CD4-positive, CD25-positive, alpha-beta regulatory T cell (primary cell): ENCODE data around the gene EBI3. TPM values are rescaled to one million over a fixed set of nuclear protein-coding genes. Genes with fewer than 3 reads are reported as not detected.
"Not testable (repeated sequence)": the region's sequence is repeated elsewhere in the genome, so short reads cannot be mapped to it uniquely, and the experiment has no call there.

ENCODE experiments used
- ATAC-seq, 2 donors: fragments of 150-1000 bp; cut with Tn5 transposase; one replicate each; pipeline ENCODE4 v1.10.0; 2021; ENCODE audit warnings: low read depth in 2 of 2, moderate number of reproducible peaks in 2 of 2, moderate library complexity in 1 of 2
- DNase-seq, 3 donors: peaks; one replicate each; pipeline versions ENCODE4 v3.0.0 to v3.0.0-alpha.2; 2012 to 2022; ENCODE audit warnings: mixed read lengths in 1 of 3
- H3K27ac ChIP-seq: one replicate; pipeline ENCODE4 v1.7.0; 2013; ENCODE audit warnings: mild to moderate bottlenecking, low read length; ENCODE audit not compliant: insufficient read depth, poor library complexity, severe bottlenecking
- H3K27me3 ChIP-seq: one replicate; pipeline ENCODE4 v1.7.0; 2013; ENCODE audit warnings: low read length; ENCODE audit not compliant: control insufficient read depth, insufficient read depth
- H3K36me3 ChIP-seq: one replicate; pipeline ENCODE4 v1.7.0; 2013; ENCODE audit warnings: mild to moderate bottlenecking, low read length, moderate library complexity; ENCODE audit not compliant: control insufficient read depth, insufficient read depth
- H3K4me1 ChIP-seq: 2 replicates; pipeline ENCODE4 v1.7.0; 2013; ENCODE audit warnings: mild to moderate bottlenecking, low read length; ENCODE audit not compliant: insufficient read depth, control insufficient read depth, poor library complexity, severe bottlenecking
- H3K4me3 ChIP-seq: one replicate; pipeline ENCODE4 v1.7.0; 2013; ENCODE audit warnings: low read depth, mild to moderate bottlenecking, low read length, moderate library complexity
- H3K9me3 ChIP-seq, 2 experiments: 1 replicate in 1 of 2; 2 replicates in 1 of 2; pipeline ENCODE4 v1.7.0; 2013; ENCODE audit warnings: low read length in 2 of 2, mild to moderate bottlenecking in 1 of 2, moderate library complexity in 1 of 2; ENCODE audit not compliant: control insufficient read depth in 2 of 2
- H3K27ac Mint-ChIP-seq, 3 donors: one replicate each; pipeline ENCODE4 v1.8.0; 2020 to 2022; ENCODE audit warnings: mild to moderate bottlenecking in 3 of 3, mixed read lengths in 3 of 3, moderate library complexity in 2 of 3
- H3K27me3 Mint-ChIP-seq: one replicate; pipeline ENCODE4 v1.8.0; 2022; ENCODE audit warnings: mild to moderate bottlenecking, mixed read lengths
- H3K36me3 Mint-ChIP-seq: one replicate; pipeline ENCODE4 v1.8.0; 2020; ENCODE audit warnings: mixed read lengths
- H3K4me1 Mint-ChIP-seq, 4 donors: one replicate each; pipeline ENCODE4 v1.8.0; 2020 to 2022; ENCODE audit warnings: mixed read lengths in 4 of 4, mild to moderate bottlenecking in 1 of 4
- H3K4me3 Mint-ChIP-seq, 4 donors: one replicate each; pipeline ENCODE4 v1.8.0; 2020 to 2022; ENCODE audit warnings: mild to moderate bottlenecking in 4 of 4, mixed read lengths in 4 of 4, moderate library complexity in 3 of 4
- H3K9me3 Mint-ChIP-seq, 7 donors: one replicate each; pipeline ENCODE4 v1.8.0; 2020 to 2022; ENCODE audit warnings: mixed read lengths in 7 of 7, mild to moderate bottlenecking in 3 of 7, moderate library complexity in 2 of 7
- polyA plus RNA-seq, 4 donors: library from polyadenylated mRNA; unstranded; fragments of 300-500 nt; fragmentation: Illumina TruSeq; gene quantifications; one replicate each; pipeline ENCODE4 v1.2.3, GENCODE V29; 2021
- total RNA-seq: library from RNA; stranded (reverse); gene quantifications from one replicate; pipeline ENCODE4 v1.2.3, GENCODE V29; 2022

Gene EBI3
- total and polyA plus RNA-seq, 5 donors from 2014 or later, result 0.24 to 0.57 TPM; not detected in 3

- H3K4me3 ChIP-seq, result no peak overlapping the region
- Mint-ChIP-seq H3K27ac (no peak overlapping the region), H3K9me3 (no peaks in the 10 kb centered on the region), H3K4me1 (no peaks in the 10 kb centered on the region), H3K36me3 (no peaks in the 10 kb centered on the region), H3K4me3 (no peak overlapping the region), H3K27me3 (no peaks in the 10 kb centered on the region)
- no peaks in the 10 kb centered on the region for H3K36me3 ChIP-seq
- H3K9me3 ChIP-seq, result no peaks in the 10 kb centered on the region
- H3K27me3 ChIP-seq, result no peaks in the 10 kb centered on the region
- DNase-seq, result no peak
- H3K27ac ChIP-seq, result no peak overlapping the region
- ATAC-seq, result no peak
- no peaks in the 10 kb centered on the region for H3K4me1 ChIP-seq
Measured at GRCh38 chr19:4220188-4220587, 9.1 kb upstream of the EBI3 start.

- Mint-ChIP-seq H3K27ac (no peak overlapping the region), H3K4me3 (no peak overlapping the region), H3K4me1 (peaks cover 0 to under 1% (median 0%) of the 10 kb centered on the region in 4 donors), H3K27me3 (no peaks in the 10 kb centered on the region), H3K36me3 (no peaks in the 10 kb centered on the region), H3K9me3 (no peaks in the 10 kb centered on the region)
- peaks cover 6% of the 10 kb centered on the region for H3K4me1 ChIP-seq
- no peaks in the 10 kb centered on the region for H3K27me3 ChIP-seq
- H3K9me3 ChIP-seq, result no peaks in the 10 kb centered on the region
- H3K27ac ChIP-seq, result no peak overlapping the region
- ATAC-seq (no peak), DNase-seq (no peak)
- no peaks in the 10 kb centered on the region for H3K36me3 ChIP-seq
- H3K4me3 ChIP-seq, result no peak overlapping the region
Measured at GRCh38 chr19:4224470-4224869, 4.9 kb upstream of the EBI3 start.

GRCh38 chr19:4225885-4226284 lies 3.4 kb upstream of the EBI3 start:
- H3K27ac ChIP-seq, result no peak overlapping the region
- Mint-ChIP-seq H3K4me1 (peaks cover 0 to 2% (median 0%) of the 10 kb centered on the region in 4 donors), H3K4me3 (no peak overlapping the region), H3K27me3 (no peaks in the 10 kb centered on the region), H3K36me3 (no peaks in the 10 kb centered on the region), H3K27ac (no peak overlapping the region), H3K9me3 (no peaks in the 10 kb centered on the region)
- no peaks in the 10 kb centered on the region for H3K9me3 ChIP-seq
- H3K4me3 ChIP-seq, result no peak overlapping the region
- H3K4me1 ChIP-seq, result peaks cover 8% of the 10 kb centered on the region
- H3K36me3 ChIP-seq, result no peaks in the 10 kb centered on the region
- DNase-seq (no peak), ATAC-seq (no peak)
- no peaks in the 10 kb centered on the region for H3K27me3 ChIP-seq

- H3K27ac ChIP-seq, result no peak overlapping the region
- Mint-ChIP-seq H3K27me3 (no peaks in the 10 kb centered on the region), H3K9me3 (no peaks in the 10 kb centered on the region), H3K4me1 (peaks cover 0 to 2% (median 0%) of the 10 kb centered on the region in 4 donors), H3K36me3 (no peaks in the 10 kb centered on the region), H3K27ac (no peak overlapping the region), H3K4me3 (no peak overlapping the region)
- H3K9me3 ChIP-seq, result no peaks in the 10 kb centered on the region
- no peak for DNase-seq
- no peak overlapping the region for H3K4me3 ChIP-seq
- peaks cover 8% of the 10 kb centered on the region for H3K4me1 ChIP-seq
- no peaks in the 10 kb centered on the region for H3K36me3 ChIP-seq
- ATAC-seq, result no peak
- no peaks in the 10 kb centered on the region for H3K27me3 ChIP-seq
Measured at GRCh38 chr19:4227771-4228170, 1.6 kb upstream of the EBI3 start.

GRCh38 chr19:4228765-4229178 lies 551 bp upstream of the EBI3 start:
- ATAC-seq (no peak), DNase-seq (no peak)
- H3K27ac ChIP-seq, result no peak overlapping the region
- H3K4me3 ChIP-seq, result no peak overlapping the region
- Mint-ChIP-seq H3K36me3 (no peaks in the 10 kb centered on the region), H3K4me3 (no peak overlapping the region), H3K4me1 (peaks cover 0 to 4% (median 1%) of the 10 kb centered on the region in 4 donors), H3K9me3 (no peaks in the 10 kb centered on the region), H3K27me3 (no peaks in the 10 kb centered on the region), H3K27ac (no peak overlapping the region)
- no peaks in the 10 kb centered on the region for H3K9me3 ChIP-seq
- no peaks in the 10 kb centered on the region for H3K27me3 ChIP-seq
- no peaks in the 10 kb centered on the region for H3K36me3 ChIP-seq
- peaks cover 8% of the 10 kb centered on the region for H3K4me1 ChIP-seq

GRCh38 chr19:4230237-4230636 lies 914 bp downstream of the EBI3 start:
- H3K4me3 ChIP-seq, H3K27ac Mint-ChIP-seq, H3K4me1 ChIP-seq, ATAC-seq, H3K36me3 Mint-ChIP-seq, DNase-seq, H3K27ac ChIP-seq, H3K36me3 ChIP-seq, H3K9me3 ChIP-seq, H3K9me3 Mint-ChIP-seq, H3K4me1 Mint-ChIP-seq, H3K27me3 Mint-ChIP-seq, H3K27me3 ChIP-seq, H3K4me3 Mint-ChIP-seq: not testable (repeated sequence)

- not testable (repeated sequence) for H3K4me1 ChIP-seq, H3K27me3 Mint-ChIP-seq, H3K9me3 ChIP-seq, H3K4me1 Mint-ChIP-seq, H3K27ac ChIP-seq, DNase-seq, H3K9me3 Mint-ChIP-seq, H3K4me3 Mint-ChIP-seq, H3K27me3 ChIP-seq, ATAC-seq, H3K36me3 Mint-ChIP-seq, H3K4me3 ChIP-seq, H3K27ac Mint-ChIP-seq, H3K36me3 ChIP-seq
Measured at GRCh38 chr19:4231521-4231920, 2.2 kb downstream of the EBI3 start.

GRCh38 chr19:4232139-4232538 lies 2.8 kb downstream of the EBI3 start:
- not testable (repeated sequence) for H3K4me1 ChIP-seq, ATAC-seq, DNase-seq, H3K27ac ChIP-seq, H3K9me3 Mint-ChIP-seq, H3K27ac Mint-ChIP-seq, H3K4me1 Mint-ChIP-seq, H3K36me3 Mint-ChIP-seq, H3K27me3 Mint-ChIP-seq, H3K4me3 ChIP-seq, H3K9me3 ChIP-seq, H3K27me3 ChIP-seq, H3K36me3 ChIP-seq, H3K4me3 Mint-ChIP-seq
